HEK293T (cell line): ENCODE results near the gene GALNS.

Experiments used
- CTCF ChIA-PET: fragments of 350-600 bp; formaldehyde crosslinking; extraction: SDS; loops from one replicate; lab custom pipeline; 2021; ENCODE audit warnings: antibody characterized with exemption, inconsistent platforms; lab: Yijun Ruan, JAX
- POLR2A ChIA-PET: fragments of 350-600 bp; formaldehyde crosslinking; extraction: SDS; loops from one replicate; lab custom pipeline; 2020; ENCODE audit warnings: antibody characterized with exemption, inconsistent platforms; lab: Yijun Ruan, JAX
- DNase-seq: peaks from one replicate; pipeline ENCODE4 v3.0.0; 2012; ENCODE audit warnings: mixed read lengths; ENCODE audit errors: extremely low spot score
- ARNT ChIP-seq: fragments of 450-650 bp; IDR thresholded peaks from 2 replicates; pipeline ENCODE4 v1.6.1; 2017; ENCODE audit warnings: mild to moderate bottlenecking
- BHLHE40 ChIP-seq: fragments of 450-650 bp; IDR thresholded peaks from 2 replicates; pipeline ENCODE4 v1.6.1; 2016; ENCODE audit warnings: mild to moderate bottlenecking, moderate library complexity, borderline replicate concordance
- CTBP1 ChIP-seq: fragments of 450-650 bp; IDR thresholded peaks from 2 replicates; pipeline ENCODE4 v1.6.1; 2016; ENCODE audit warnings: borderline replicate concordance
- ELF4 ChIP-seq: fragments of 450-650 bp; IDR thresholded peaks from 2 replicates; pipeline ENCODE4 v1.6.1; 2017; ENCODE audit warnings: antibody characterized with exemption
- FOXA1 ChIP-seq: fragments of 450-650 bp; IDR thresholded peaks from 2 replicates; pipeline ENCODE4 v1.6.1; 2016; ENCODE audit warnings: mild to moderate bottlenecking
- FOXK2 ChIP-seq: fragments of 450-650 bp; IDR thresholded peaks from 2 replicates; pipeline ENCODE4 v1.6.1; 2016; ENCODE audit warnings: mild to moderate bottlenecking
- FOXM1 ChIP-seq: fragments of 450-650 bp; IDR thresholded peaks from 2 replicates; pipeline ENCODE4 v1.6.1; 2017; ENCODE audit warnings: mild to moderate bottlenecking, borderline replicate concordance
- HDGF ChIP-seq: fragments of 450-650 bp; IDR thresholded peaks from 2 replicates; pipeline ENCODE4 v1.6.1; 2017; ENCODE audit warnings: antibody characterized with exemption, borderline replicate concordance
- L3MBTL2 ChIP-seq: fragments of 450-650 bp; conservative IDR thresholded peaks from 2 replicates; pipeline ENCODE4 v1.6.1; 2016; ENCODE audit warnings: mild to moderate bottlenecking
- LEF1 ChIP-seq: fragments of 450-650 bp; IDR thresholded peaks from 2 replicates; pipeline ENCODE4 v1.6.1; 2017; ENCODE audit warnings: mild to moderate bottlenecking, borderline replicate concordance
- NFRKB ChIP-seq: fragments of 450-650 bp; IDR thresholded peaks from 2 replicates; pipeline ENCODE4 v1.6.1; 2016; ENCODE audit warnings: mild to moderate bottlenecking, moderate library complexity
- SP1 ChIP-seq: fragments of 450-650 bp; IDR thresholded peaks from 2 replicates; pipeline ENCODE4 v1.6.1; 2017
- SUZ12 ChIP-seq: fragments of 450-650 bp; IDR thresholded peaks from 2 replicates; pipeline ENCODE4 v1.6.1; 2016; ENCODE audit warnings: mild to moderate bottlenecking
- TARDBP ChIP-seq: fragments of 450-650 bp; IDR thresholded peaks from 2 replicates; pipeline ENCODE4 v1.6.1; 2016
- ZNF384 ChIP-seq: fragments of 450-650 bp; IDR thresholded peaks from 2 replicates; pipeline ENCODE4 v1.6.1; 2016
- TF ChIP-seq, protein P1 (sequence below): fragments of 450-650 bp; IDR thresholded peaks from 2 replicates; pipeline ENCODE4 v1.6.1; 2016

GALNS gene

GRCh38 chr16:88857728-88858339, 1.1 kb upstream of the GALNS start:
- TF ChIP-seq ARNT = no peak
- CTCF ChIA-PET = interaction anchor here (0.7 to 1.0 kb wide), 4 partner anchors 8 to 48 kb away, joined by 3 read pairs; partner anchors contain the start of gene PABPN1L
- peak; percentile 84 for DNase-seq
- POLR2A ChIA-PET = interaction anchor here (0.7 to 1.9 kb wide), 7 partner anchors 12 to 318 kb away, joined by 3 to 16 read pairs (median 3); partner anchors contain the start of genes APRT and CDT1

GRCh38 chr16:88856122-88856827, 472 bp downstream of the GALNS start:
- ChIA-PET POLR2A (interaction anchor here (1.0 to 1.9 kb wide), 3 partner anchors 10 to 46 kb away, joined by 5 to 16 read pairs (median 7); no protein-coding TSS in a partner anchor), CTCF (interaction anchor here (0.5 to 0.8 kb wide), 3 partner anchors 41 to 399 kb away, joined by 3 to 4 read pairs (median 4); no protein-coding TSS in a partner anchor)
- DNase-seq = no peak
- TF ChIP-seq SP1 (no peak), CTBP1 (no peak), FOXA1 (no peak), ARNT (no peak), ZNF384 (no peak), FOXK2 (no peak), HDGF (no peak)
- TF ChIP-seq, protein P1, sequence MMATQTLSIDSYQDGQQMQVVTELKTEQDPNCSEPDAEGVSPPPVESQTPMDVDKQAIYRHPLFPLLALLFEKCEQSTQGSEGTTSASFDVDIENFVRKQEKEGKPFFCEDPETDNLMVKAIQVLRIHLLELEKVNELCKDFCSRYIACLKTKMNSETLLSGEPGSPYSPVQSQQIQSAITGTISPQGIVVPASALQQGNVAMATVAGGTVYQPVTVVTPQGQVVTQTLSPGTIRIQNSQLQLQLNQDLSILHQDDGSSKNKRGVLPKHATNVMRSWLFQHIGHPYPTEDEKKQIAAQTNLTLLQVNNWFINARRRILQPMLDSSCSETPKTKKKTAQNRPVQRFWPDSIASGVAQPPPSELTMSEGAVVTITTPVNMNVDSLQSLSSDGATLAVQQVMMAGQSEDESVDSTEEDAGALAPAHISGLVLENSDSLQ = no peak

DNA sequence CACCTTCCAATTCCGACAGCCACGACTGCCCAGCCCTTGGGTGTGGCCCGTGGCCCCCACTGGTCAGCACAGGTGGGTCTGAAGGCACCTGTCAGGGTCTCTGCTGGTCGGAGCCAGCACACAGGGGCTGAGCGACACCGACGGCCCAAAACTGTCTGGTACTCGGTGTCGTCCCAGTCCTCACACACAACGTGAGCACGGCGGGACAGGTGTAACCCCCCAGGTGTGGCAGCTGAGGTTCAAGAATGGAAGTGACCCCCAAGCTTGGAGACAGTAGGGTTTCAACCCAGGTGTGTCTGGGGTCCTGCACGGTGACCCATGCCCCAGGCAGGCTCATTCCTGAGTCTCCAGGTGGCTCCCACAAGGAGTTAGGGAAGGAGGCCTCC, 1.0 kb downstream of the GALNS start:
- TF ChIP-seq TARDBP = no peak
- TF ChIP-seq BHLHE40 = no peak
- ChIA-PET POLR2A (no interaction called here), CTCF (interaction anchor here (0.8 kb wide), 1 partner anchor 40 kb away, joined by 4 read pairs; no protein-coding TSS in a partner anchor)
- DNase-seq = no peak

DNA sequence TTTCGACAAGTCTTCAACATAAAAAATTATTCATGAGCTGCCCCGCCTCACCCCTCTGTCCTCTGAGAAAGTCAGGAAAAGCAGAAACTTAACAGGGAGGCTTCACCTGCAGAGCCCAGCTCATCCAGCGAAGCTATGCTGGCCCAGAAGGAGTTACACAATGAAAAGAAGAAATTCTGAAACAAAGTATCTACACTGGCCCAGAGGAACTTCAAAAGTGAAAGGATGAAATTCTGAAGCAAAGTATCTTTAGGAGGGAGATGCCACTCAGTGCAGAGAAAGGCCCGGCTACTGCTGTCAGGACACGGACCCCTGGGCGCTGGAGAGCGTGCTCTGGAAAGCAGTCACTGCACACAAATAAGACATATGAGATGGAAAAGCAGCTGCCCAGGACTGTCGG, 1.6 kb downstream of the GALNS start:
- no peak for DNase-seq
- CTCF ChIA-PET = no interaction called here
- TF ChIP-seq BHLHE40 (no peak), SP1 (no peak)
- POLR2A ChIA-PET = no interaction called here

- CTCF ChIA-PET = no interaction called here
- DNase-seq = no peak
- POLR2A ChIA-PET = no interaction called here
- TF ChIP-seq HDGF = no peak
- TF ChIP-seq BHLHE40 = no peak
- TF ChIP-seq SP1 = no peak
- no peak for TF ChIP-seq ZNF384
- TF ChIP-seq ELF4 = no peak
- TF ChIP-seq LEF1 = no peak
- TF ChIP-seq CTBP1 = no peak
Measured at GRCh38 chr16:88854306-88855111, 2.2 kb downstream of the GALNS start.

DNA sequence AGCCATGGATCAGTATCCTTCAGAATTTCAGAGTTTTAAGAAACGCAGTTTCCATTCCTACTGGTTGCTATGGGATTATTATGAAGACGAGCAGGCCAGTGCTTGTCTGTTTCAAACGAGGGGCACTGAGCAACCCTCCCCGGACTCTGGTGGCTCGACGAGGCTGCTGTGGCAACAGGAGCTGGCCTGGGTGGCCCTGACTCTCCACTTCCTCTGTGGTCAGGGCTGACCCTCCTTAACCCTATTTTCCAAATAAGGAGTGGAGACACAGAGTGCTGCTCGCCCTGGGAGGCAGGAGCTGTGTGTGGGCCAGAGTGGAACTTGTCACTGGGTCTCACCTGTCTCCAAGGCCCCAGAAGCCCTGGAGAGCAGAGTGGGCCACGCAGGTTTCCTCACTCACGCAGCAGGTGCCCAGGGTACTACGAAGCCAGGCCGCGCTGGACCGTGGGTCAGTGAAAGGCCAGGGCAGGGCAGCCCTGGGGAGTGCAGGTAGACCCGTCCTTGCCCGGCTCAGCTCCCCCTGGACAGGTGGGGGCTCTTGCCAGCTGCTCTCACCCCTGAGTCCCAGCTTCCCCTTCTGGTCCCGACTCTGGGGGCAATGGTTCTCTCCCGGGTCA, 3.3 kb downstream of the GALNS start:
- POLR2A ChIA-PET = no interaction called here
- CTCF ChIA-PET = no interaction called here
- TF ChIP-seq LEF1 = no peak
- no peak for TF ChIP-seq NFRKB
- no peak for TF ChIP-seq FOXK2
- no peak for TF ChIP-seq FOXA1
- no peak for TF ChIP-seq ELF4
- TF ChIP-seq CTBP1 = no peak
- TF ChIP-seq, protein P1 = no peak
- no peak for TF ChIP-seq ARNT
- no peak for TF ChIP-seq BHLHE40
- TF ChIP-seq HDGF = no peak
- no peak for TF ChIP-seq FOXM1
- TF ChIP-seq L3MBTL2 = no peak
- no peak for TF ChIP-seq TARDBP
- TF ChIP-seq ZNF384 = no peak
- no peak for TF ChIP-seq SUZ12
- no peak for TF ChIP-seq SP1
- DNase-seq = no peak

- ChIA-PET POLR2A (no interaction called here), CTCF (no interaction called here)
- DNase-seq = no peak
- no peak for TF ChIP-seq FOXM1
Measured at GRCh38 chr16:88851616-88852015, 5.1 kb downstream of the GALNS start.
